Measurements from ENCODE around the gene PREPL.

PREPL gene

GRCh38 chr2:44286119-44286883, 75.0 kb downstream of the PREPL start:
- Histone ChIP-seq H3K4me1 (ENCODE audit: control insufficient read depth, insufficient read depth, low read length) (peaks cover 4% of the 10 kb centered on the region; the same call in 1 of the 2 replicates), H3K4me3 (ENCODE audit: low read depth, low read length) (no peak overlapping the region), H3K36me3 (ENCODE audit: control insufficient read depth in 2 of 2, insufficient read depth in 1 of 2, low read length in 2 of 2) (no peaks in the 10 kb centered on the region), H3K27ac (ENCODE audit: extremely low read depth, low read depth, low read length) (no peak overlapping the region), H3K9me3 (ENCODE audit: control insufficient read depth, insufficient read depth, low read depth, low read length) (no peaks in the 10 kb centered on the region)
- CTCF ChIA-PET: interaction anchor here (0.7 to 1.4 kb wide), 3 partner anchors 9 to 669 kb away, joined by 3 to 5 read pairs (median 3); no protein-coding TSS in a partner anchor
- POLR2A ChIA-PET: interaction anchor here (0.5 kb wide), 1 partner anchor 15 kb away, joined by 7 read pairs; no protein-coding TSS in a partner anchor
- TF ChIP-seq ZNF362 (tag by site-specific recombination; IDR thresholded peaks at IDR 0.05): no peak
- no peak for TF ChIP-seq ZNF768 (tag by site-specific recombination; IDR thresholded peaks at IDR 0.05)
- TF ChIP-seq HOXC10 (CRISPR knock-in tag; IDR thresholded peaks at IDR 0.05): no peak
- TF ChIP-seq ZNF214 (tag by site-specific recombination; IDR thresholded peaks at IDR 0.05; ENCODE audit: borderline replicate concordance): no peak
- TF ChIP-seq ZNF660 (tag by site-specific recombination; IDR thresholded peaks at IDR 0.05): no peak
- TF ChIP-seq ZBTB21 (tag by site-specific recombination; IDR thresholded peaks at IDR 0.05): no peak

- POLR2A ChIA-PET: no interaction called here
- H3K4me1 ChIP-seq (ENCODE audit: control insufficient read depth, insufficient read depth, low read length): no peaks in the 10 kb centered on the region
- CTCF ChIA-PET: interaction anchor here (0.6 to 1.4 kb wide), 4 partner anchors 38 to 670 kb away, joined by 3 to 5 read pairs (median 3); no protein-coding TSS in a partner anchor
These were observed 76.1 kb downstream of the PREPL start for GRCh38 chr2:44285174-44285573.

GRCh38 chr2:44283116-44283666, 78.1 kb downstream of the PREPL start:
- Histone ChIP-seq H3K4me3 (ENCODE audit: low read depth, low read length) (no peak overlapping the region), H3K4me1 (ENCODE audit: control insufficient read depth, insufficient read depth, low read length) (no peaks in the 10 kb centered on the region), H3K9me3 (ENCODE audit: control insufficient read depth, insufficient read depth, low read depth, low read length) (no peaks in the 10 kb centered on the region), H3K27ac (ENCODE audit: extremely low read depth, low read depth, low read length) (no peak overlapping the region), H3K36me3 (ENCODE audit: control insufficient read depth in 2 of 2, insufficient read depth in 1 of 2, low read length in 2 of 2) (no peaks in the 10 kb centered on the region)
- POLR2A ChIA-PET: no interaction called here
- no peak for TF ChIP-seq ZNF426 (tag by site-specific recombination; IDR thresholded peaks at IDR 0.05)
- CTCF ChIA-PET: interaction anchor here (1.5 to 1.6 kb wide), 2 partner anchors 8 to 13 kb away, joined by 3 to 6 read pairs; no protein-coding TSS in a partner anchor

More at GRCh38 chr2:44285174-44285573, 76.1 kb downstream of the PREPL start:
- TF ChIP-seq ZNF626 (tag by site-specific recombination; IDR thresholded peaks at IDR 0.05): no peak
- TF ChIP-seq ZNF639 (tag by site-specific recombination; IDR thresholded peaks at IDR 0.05): no peak
- TF ChIP-seq ZNF202 (tag by site-specific recombination; IDR thresholded peaks at IDR 0.05; ENCODE audit: borderline replicate concordance): no peak
- no peak for TF ChIP-seq PRDM1 (tag by site-specific recombination; IDR thresholded peaks at IDR 0.05)
- TF ChIP-seq ZNF335 (tag by site-specific recombination; conservative IDR thresholded peaks at IDR 0.05): no peak
- TF ChIP-seq ZNF362 (tag by site-specific recombination; IDR thresholded peaks at IDR 0.05): no peak
- no peak overlapping the region for H3K27ac ChIP-seq (ENCODE audit: extremely low read depth, low read depth, low read length)
- no peaks in the 10 kb centered on the region for H3K9me3 ChIP-seq (ENCODE audit: control insufficient read depth, insufficient read depth, low read depth, low read length)
- H3K4me3 ChIP-seq (ENCODE audit: low read depth, low read length): no peak overlapping the region
- no peaks in the 10 kb centered on the region for H3K36me3 ChIP-seq (ENCODE audit: control insufficient read depth in 2 of 2, insufficient read depth in 1 of 2, low read length in 2 of 2)

- CTCF ChIA-PET: interaction anchor here (2.0 kb wide), 1 partner anchor 11 kb away, joined by 6 read pairs; no protein-coding TSS in a partner anchor
- no peak overlapping the region for H3K4me3 ChIP-seq (ENCODE audit: low read depth, low read length)
- TF ChIP-seq, protein P1, sequence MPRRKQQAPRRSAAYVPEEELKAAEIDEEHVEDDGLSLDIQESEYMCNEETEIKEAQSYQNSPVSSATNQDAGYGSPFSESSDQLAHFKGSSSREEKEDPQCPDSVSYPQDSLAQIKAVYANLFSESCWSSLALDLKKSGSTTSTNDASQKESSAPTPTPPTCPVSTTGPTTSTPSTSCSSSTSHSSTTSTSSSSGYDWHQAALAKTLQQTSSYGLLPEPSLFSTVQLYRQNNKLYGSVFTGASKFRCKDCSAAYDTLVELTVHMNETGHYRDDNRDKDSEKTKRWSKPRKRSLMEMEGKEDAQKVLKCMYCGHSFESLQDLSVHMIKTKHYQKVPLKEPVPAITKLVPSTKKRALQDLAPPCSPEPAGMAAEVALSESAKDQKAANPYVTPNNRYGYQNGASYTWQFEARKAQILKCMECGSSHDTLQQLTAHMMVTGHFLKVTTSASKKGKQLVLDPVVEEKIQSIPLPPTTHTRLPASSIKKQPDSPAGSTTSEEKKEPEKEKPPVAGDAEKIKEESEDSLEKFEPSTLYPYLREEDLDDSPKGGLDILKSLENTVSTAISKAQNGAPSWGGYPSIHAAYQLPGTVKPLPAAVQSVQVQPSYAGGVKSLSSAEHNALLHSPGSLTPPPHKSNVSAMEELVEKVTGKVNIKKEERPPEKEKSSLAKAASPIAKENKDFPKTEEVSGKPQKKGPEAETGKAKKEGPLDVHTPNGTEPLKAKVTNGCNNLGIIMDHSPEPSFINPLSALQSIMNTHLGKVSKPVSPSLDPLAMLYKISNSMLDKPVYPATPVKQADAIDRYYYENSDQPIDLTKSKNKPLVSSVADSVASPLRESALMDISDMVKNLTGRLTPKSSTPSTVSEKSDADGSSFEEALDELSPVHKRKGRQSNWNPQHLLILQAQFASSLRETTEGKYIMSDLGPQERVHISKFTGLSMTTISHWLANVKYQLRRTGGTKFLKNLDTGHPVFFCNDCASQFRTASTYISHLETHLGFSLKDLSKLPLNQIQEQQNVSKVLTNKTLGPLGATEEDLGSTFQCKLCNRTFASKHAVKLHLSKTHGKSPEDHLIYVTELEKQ (tag by site-specific recombination; IDR thresholded peaks at IDR 0.05; ENCODE audit: borderline replicate concordance): no peak
- TF ChIP-seq ZNF560 (tag by site-specific recombination; IDR thresholded peaks at IDR 0.05; ENCODE audit: borderline replicate concordance) (no peak), PRDM1 (tag by site-specific recombination; IDR thresholded peaks at IDR 0.05) (peak; percentile 77), ZIC2 (tag by site-specific recombination; IDR thresholded peaks at IDR 0.05) (no peak)
- no peaks in the 10 kb centered on the region for H3K36me3 ChIP-seq (ENCODE audit: control insufficient read depth in 2 of 2, insufficient read depth in 1 of 2, low read length in 2 of 2)
- H3K4me1 ChIP-seq (ENCODE audit: control insufficient read depth, insufficient read depth, low read length): no peaks in the 10 kb centered on the region
- no peaks in the 10 kb centered on the region for H3K9me3 ChIP-seq (ENCODE audit: control insufficient read depth, insufficient read depth, low read depth, low read length)
- POLR2A ChIA-PET: no interaction called here
- H3K27ac ChIP-seq (ENCODE audit: extremely low read depth, low read depth, low read length): no peak overlapping the region
These were observed 80.4 kb downstream of the PREPL start for GRCh38 chr2:44280869-44281268.
